Cardiac atrium fibroblast (primary cell): ENCODE results near the gene AKR1C4. TPM values are rescaled to one million over a fixed set of nuclear protein-coding genes. Genes with fewer than 3 reads are reported as not detected.

ENCODE experiments used
- total RNA-seq: library from RNA; depleted of rRNA; stranded (reverse); fragments of >200 nt; gene quantifications from 2 replicates; pipeline ENCODE4 v1.2.3, GENCODE V29; 2015

AKR1C4 gene
- total RNA-seq: not detected in 2 replicates

GRCh38 chr10:5196702-5197113 lies at the start of gene AKR1C4:
TSS of gene AKR1C4 (plus strand) at chr10:5196837. CDS start at chr10:5196868, 31 bp downstream.

GRCh38 chr10:5184987-5185775 lies 11.5 kb upstream of the AKR1C4 start, which contains the start of gene AKR1C8:
TSS of gene AKR1C8 (minus strand) at chr10:5185150. CDS start at chr10:5185104, 46 bp downstream.

Other genes with a start within 250 kb of the AKR1C4 start
- gene AKR1C1, start 233.4 kb upstream of the AKR1C4 start, total RNA-seq: 48.6 and 92.2 TPM in 2 replicates
- gene AKR1C2, start 193.0 kb upstream of the AKR1C4 start, total RNA-seq: 26.4 and 32.3 TPM in 2 replicates
- 82.9 and 86.2 TPM in 2 replicates for gene AKR1C3, start 102.4 kb upstream of the AKR1C4 start, total RNA-seq
- not detected in 2 replicates for gene AKR1C8, start 11.7 kb upstream of the AKR1C4 start, total RNA-seq
- gene UCN3, start 168.1 kb downstream of the AKR1C4 start, total RNA-seq: not detected in 2 replicates
- gene TUBAL3, start 208.0 kb downstream of the AKR1C4 start, total RNA-seq: not detected in 2 replicates
- gene NET1, start 215.7 kb downstream of the AKR1C4 start, total RNA-seq: 7.8 and 10.7 TPM in 2 replicates